VCaP (cell line): ENCODE results near the gene EFCAB12.
"Not testable (repeated sequence)": the region's sequence is repeated elsewhere in the genome, so short reads cannot be mapped to it uniquely, and the experiment has no call there.

Source experiments
- H3K27ac ChIP-seq: fragments of 450-650 bp; 2 replicates; pipeline ENCODE4 v1.5.1; 2017
- TF ChIP-seq, protein P1 (sequence below): fragments of 450-650 bp; conservative IDR thresholded peaks from 2 replicates; pipeline ENCODE4 v1.5.1; 2017; ENCODE audit warnings: mild to moderate bottlenecking, moderate library complexity

Gene EFCAB12

DNA sequence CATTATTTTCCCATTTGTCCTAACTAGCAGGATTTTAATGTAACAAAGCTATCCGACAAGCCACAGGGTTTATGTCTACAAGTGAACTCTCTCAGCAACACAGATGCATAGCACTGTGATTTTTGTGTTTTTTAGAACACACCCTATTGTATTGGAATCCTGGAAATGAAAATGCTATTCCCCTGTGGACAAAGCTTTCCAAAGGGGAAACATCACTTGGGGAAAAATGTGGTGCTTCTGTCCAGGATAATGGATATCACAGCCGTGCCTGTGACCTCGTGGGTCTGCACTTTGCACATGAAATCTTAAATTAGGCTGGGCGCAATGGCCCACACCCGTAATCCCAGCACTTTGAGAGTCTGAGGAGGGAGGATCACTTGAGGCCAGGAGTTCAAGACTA lies 60.6 kb downstream of the EFCAB12 start:
- TF ChIP-seq, protein P1, sequence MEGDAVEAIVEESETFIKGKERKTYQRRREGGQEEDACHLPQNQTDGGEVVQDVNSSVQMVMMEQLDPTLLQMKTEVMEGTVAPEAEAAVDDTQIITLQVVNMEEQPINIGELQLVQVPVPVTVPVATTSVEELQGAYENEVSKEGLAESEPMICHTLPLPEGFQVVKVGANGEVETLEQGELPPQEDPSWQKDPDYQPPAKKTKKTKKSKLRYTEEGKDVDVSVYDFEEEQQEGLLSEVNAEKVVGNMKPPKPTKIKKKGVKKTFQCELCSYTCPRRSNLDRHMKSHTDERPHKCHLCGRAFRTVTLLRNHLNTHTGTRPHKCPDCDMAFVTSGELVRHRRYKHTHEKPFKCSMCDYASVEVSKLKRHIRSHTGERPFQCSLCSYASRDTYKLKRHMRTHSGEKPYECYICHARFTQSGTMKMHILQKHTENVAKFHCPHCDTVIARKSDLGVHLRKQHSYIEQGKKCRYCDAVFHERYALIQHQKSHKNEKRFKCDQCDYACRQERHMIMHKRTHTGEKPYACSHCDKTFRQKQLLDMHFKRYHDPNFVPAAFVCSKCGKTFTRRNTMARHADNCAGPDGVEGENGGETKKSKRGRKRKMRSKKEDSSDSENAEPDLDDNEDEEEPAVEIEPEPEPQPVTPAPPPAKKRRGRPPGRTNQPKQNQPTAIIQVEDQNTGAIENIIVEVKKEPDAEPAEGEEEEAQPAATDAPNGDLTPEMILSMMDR, result no peak
- no peak overlapping the region for H3K27ac ChIP-seq

DNA sequence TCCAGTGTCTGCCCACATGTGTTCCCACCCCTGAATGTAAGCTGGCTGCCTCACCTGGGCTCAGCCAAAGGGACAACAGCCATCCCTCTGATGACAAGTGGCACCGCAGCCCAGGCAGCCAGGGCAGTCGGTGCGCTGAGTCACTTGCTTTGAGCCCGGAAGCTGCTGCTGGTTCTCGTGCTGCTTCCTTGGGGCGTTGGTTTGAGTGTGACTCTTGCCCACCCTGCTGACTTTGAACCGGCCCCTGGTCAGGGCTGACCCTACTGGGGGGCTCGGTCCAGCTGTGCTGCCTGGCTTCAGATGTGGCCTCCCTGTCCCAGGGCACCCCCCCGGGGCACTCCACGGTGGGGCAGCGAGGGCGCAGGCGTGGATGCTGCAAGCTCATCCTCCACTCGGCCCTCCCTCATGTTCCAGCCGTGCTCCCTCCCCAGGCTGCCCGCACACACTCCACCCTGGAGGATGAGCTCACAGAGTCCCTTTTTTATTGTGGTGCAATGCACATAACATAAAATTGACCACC lies 62.1 kb downstream of the EFCAB12 start:
- TF ChIP-seq, protein P1, result no peak
- no peak overlapping the region for H3K27ac ChIP-seq

DNA sequence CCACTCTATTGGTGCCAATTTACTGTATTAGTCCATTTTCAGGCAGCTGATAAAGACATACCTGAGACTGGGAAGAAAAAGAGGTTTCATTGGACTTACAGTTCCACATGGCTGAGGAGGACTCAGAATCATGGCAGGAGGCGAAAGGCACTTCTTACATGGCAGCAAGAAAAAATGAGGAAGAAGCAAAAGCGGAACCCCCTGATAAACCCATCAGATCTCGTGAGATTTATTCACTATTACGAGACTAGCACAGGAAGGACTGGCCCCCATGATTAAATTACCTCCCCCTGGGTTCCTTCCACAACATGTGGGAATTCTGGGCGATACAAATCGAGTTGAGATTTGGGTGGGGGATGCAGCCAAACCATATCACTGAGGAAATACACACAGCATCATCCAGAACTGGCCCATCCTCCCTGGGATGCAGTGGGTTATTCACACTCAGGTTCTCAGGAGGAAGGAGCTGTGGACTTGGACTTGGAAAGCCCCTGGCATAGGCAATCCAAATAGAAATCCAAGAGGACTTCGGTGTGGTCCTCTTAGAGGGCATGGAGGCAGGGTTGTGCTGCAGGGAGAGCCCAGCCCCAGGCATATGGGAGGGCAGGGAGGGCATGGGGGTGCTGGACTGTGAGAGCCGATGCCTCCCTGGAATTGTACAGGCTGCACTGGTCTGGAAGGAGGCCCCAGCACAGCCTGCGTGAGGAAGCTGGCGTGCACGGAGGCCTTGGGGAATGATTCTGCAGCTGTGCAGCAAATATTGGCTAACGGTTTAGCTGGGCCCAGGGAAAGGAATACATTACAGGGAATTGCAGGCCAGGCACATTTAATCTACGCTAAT lies 62.9 kb downstream of the EFCAB12 start:
- no peak overlapping the region for H3K27ac ChIP-seq
- TF ChIP-seq, protein P1, result no peak

DNA sequence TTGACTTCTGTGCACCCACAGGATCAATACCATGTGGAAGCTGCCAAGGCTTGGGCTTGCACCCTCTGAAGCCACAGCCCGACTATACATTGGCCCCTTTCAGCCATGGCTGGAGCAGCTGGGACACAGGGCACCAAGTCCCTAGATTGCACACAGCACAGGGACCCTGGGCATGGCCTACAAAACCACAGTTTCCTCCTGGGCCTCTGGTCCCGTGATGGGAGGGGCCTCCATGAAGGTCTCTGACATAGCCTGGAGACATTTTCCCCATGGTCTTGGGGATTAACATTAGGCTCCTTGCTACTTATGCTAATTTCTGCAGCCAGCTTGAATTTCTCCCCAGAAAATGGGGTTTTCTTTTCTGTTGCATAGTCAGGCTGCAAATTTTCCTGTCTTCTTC lies 63.6 kb downstream of the EFCAB12 start:
- H3K27ac ChIP-seq, result not testable (repeated sequence)

DNA sequence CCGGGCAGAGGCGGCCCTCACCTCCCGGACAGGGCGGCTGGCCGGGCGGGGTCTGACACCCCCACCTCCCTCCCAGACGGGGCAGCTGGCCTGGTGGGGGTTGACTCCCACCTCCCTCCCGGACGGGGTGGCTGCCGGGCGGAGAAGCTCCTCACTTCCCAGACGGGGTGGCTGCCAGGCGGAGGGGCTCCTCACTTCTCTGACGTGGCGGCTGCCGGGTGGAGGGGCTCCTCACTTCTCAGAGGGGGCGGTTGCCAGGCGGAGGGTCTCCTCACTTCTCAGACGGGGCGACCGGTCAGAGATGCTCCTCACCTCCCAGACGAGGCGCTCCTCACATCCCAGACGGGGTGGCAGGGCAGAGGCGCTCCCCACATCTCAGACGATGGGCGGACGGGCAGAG lies 65.1 kb downstream of the EFCAB12 start:
- H3K27ac ChIP-seq, result not testable (repeated sequence)

DNA sequence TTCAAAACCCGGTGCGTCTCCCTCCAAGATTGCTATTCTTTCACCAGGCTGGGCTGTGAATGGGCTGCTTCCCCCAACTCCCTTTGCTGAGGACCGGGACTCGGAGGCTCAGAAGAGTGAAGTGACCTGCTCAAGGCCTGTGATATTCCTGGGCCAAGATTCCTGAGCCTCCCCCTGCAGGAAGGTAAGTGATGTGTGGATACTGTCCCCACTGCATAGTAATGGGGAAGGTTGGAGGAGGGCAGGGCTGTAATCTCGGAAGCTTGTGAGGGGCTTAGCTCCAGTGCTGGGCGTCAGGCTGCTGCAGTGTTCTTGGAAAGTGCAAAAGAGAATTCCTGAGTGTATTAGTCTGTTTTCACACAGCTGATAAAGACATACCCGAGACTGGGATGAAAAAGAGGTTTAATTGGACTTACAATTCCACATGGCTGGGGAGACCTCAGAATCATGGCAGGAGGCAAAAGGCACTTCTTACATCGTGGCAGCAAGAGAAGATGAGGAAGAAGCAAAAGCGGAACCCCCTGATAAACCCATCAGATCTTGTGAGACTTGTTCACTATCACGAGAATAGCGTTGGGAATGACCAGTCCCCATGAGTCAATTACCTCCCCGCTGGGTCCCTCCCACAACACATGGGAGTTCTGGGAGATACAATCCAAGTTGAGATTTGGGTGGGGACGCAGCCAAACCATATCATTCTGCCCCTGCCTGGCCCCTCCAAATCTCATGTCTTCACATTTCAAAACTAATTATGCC lies 67.6 kb downstream of the EFCAB12 start:
- no peak overlapping the region for H3K27ac ChIP-seq
- TF ChIP-seq, protein P1, result no peak

DNA sequence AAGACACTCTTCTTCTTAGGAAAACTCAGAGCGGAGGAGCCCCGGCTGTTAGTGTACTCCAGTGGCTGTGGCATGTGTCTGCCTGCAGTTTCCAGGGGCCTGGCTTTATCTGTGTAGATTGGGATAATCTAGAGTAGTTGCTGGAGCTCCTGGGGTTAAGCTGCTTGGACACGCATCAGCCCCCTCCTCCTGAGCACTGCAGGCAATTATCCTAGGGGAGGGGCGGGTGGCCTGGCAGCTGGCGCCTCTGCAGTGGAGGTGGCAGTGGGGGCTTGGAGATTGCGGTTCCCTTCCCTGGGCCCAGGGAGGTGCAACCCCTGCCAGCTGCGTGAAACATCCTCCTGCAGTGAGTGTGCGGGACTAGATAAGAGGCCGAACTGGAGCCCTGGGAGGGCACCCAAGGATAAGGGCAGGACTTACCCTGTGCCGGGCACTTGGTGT lies 68.2 kb downstream of the EFCAB12 start:
- H3K27ac ChIP-seq, result no peak overlapping the region
- TF ChIP-seq, protein P1, result no peak

DNA sequence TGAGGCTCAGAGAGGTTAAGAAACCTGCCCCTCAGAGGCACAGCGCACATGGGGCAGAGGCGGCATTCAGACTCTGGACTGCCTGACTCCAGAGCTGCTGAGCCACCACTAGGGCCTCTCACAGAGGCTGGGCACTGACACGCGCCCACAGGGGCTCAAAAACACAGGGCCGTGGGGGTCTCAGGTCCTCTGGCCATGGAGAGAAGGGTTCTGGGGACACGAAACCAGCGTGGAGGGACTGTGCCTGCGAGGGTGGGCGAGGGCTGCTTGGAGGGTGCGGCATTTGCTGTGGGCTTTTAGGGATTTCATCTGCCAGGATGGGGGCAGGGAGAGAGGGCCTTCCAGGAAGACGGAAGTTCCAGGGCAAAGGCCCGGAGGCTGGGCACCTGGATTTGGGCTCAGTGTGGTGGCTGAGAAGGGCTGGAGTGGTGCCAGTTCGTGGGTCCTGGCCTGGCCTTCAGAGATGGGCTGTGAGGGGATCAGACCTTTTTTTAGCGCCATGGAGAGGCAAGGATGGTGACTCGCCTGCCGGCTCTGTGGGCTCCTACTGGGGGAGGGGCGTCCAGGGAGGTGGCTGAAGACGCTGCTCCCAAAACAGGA lies 69.6 kb downstream of the EFCAB12 start:
- TF ChIP-seq, protein P1, result no peak
- no peak overlapping the region for H3K27ac ChIP-seq
